Measurements from ENCODE around the gene PCDHGA1.

PCDHGA1 gene

DNA sequence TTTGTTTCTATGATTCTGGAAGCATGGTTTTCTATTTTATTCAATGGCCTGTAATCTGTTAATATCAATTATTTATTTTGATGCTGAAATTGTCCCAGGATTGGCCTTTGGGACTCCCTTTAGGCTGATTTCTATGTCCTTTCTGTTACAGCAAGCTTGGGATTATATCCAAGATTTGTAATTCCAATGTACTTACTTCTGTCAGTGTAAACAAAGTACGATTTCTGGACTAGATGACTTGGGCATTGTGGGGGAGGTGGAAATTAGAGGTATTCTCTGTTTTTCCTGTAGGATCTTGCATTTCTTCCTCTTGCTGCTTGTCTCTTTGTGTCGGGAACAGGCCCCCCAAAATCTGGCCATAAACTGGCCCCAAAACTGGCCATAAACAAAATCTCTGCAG lies 103.7 kb downstream of the PCDHGA1 start:
- DNase-seq (ENCODE audit: low read depth), result peak; percentile 31
- H3K4me3 ChIP-seq (ENCODE audit: low read length), result no peak overlapping the region
- TF ChIP-seq, protein P1, sequence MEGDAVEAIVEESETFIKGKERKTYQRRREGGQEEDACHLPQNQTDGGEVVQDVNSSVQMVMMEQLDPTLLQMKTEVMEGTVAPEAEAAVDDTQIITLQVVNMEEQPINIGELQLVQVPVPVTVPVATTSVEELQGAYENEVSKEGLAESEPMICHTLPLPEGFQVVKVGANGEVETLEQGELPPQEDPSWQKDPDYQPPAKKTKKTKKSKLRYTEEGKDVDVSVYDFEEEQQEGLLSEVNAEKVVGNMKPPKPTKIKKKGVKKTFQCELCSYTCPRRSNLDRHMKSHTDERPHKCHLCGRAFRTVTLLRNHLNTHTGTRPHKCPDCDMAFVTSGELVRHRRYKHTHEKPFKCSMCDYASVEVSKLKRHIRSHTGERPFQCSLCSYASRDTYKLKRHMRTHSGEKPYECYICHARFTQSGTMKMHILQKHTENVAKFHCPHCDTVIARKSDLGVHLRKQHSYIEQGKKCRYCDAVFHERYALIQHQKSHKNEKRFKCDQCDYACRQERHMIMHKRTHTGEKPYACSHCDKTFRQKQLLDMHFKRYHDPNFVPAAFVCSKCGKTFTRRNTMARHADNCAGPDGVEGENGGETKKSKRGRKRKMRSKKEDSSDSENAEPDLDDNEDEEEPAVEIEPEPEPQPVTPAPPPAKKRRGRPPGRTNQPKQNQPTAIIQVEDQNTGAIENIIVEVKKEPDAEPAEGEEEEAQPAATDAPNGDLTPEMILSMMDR (conservative IDR thresholded peaks at IDR 0.05; ENCODE audit: low read length), result no peak

DNA sequence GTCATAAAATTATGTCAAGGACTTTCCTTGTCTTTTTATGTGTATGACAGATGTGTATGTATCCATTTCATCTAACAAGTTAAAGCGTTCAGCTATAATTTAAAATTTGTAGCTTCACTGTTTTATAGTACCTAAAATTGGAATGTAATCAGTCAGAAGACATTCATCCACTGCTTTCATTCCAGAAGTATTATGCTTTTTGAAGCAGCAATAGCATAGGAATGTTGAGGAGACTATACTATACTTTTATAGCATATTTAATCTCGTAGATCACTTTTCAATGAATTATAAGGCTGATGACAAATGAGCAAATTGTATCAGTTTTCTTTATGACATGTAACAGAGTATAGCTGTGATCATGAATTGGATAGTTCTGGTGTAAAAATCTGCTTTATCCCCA lies 106.9 kb downstream of the PCDHGA1 start:
- H3K4me3 ChIP-seq (ENCODE audit: low read length), result no peak overlapping the region
- peak; percentile 14 for DNase-seq (ENCODE audit: low read depth)
- TF ChIP-seq, protein P1 (conservative IDR thresholded peaks at IDR 0.05; ENCODE audit: low read length), result no peak

GRCh38 chr5:141439411-141440141 lies 109.3 kb downstream of the PCDHGA1 start:
- no peak overlapping the region for H3K4me3 ChIP-seq (ENCODE audit: low read length)
- TF ChIP-seq, protein P1 (conservative IDR thresholded peaks at IDR 0.05; ENCODE audit: low read length), result peak; percentile 23; the same call in 1 of the 2 replicates
- peak; percentile 42 for DNase-seq (ENCODE audit: low read depth)

DNA sequence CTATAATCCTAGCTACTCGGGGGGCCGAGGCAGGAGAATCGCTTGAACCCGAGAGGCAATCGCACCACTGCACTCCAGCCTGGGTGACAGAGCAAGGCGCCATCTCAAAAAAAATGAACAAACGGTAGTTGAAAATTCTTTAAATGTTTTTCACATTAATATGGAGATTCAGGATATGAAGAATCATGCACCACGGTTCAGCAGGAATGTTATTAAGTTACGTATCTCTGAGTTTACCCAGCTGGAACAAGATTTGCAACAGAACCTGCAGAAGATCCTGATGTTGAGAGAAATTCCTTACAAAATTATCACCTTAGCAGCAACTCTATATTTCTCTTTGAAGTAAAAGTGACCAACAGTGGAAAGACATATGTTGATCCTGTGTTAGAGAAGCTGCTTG lies 110.0 kb downstream of the PCDHGA1 start:
- TF ChIP-seq, protein P1 (conservative IDR thresholded peaks at IDR 0.05; ENCODE audit: low read length), result no peak
- no peak for DNase-seq (ENCODE audit: low read depth)
- no peak overlapping the region for H3K4me3 ChIP-seq (ENCODE audit: low read length)

- no peak for DNase-seq (ENCODE audit: low read depth)
- no peak overlapping the region for H3K4me3 ChIP-seq (ENCODE audit: low read length)
- TF ChIP-seq, protein P1 (conservative IDR thresholded peaks at IDR 0.05; ENCODE audit: low read length), result no peak
These were observed 111.4 kb downstream of the PCDHGA1 start for GRCh38 chr5:141441571-141442170.

DNA sequence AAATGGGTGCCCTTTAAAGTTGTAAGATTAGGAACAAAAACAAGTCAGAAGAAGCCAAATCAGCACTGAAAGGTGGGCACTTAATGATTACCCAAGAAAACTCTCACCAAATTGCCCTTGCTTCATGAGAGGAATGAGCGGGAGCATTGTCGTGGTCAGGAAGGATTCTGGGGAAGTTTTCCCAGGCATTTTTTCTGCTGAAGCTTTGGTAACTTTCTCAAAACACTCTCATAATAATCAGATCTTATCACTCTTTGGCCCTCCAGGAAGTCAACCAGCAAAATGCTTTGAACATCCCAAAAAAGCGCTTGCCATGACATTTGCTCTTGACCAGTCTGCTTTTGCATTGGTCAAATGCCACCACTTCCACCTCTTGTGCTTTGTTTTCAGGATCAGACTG lies 135.0 kb downstream of the PCDHGA1 start:
- no peak overlapping the region for H3K4me3 ChIP-seq (ENCODE audit: low read length)
- TF ChIP-seq, protein P1 (conservative IDR thresholded peaks at IDR 0.05; ENCODE audit: low read length), result no peak
- peak; percentile 76 for DNase-seq (ENCODE audit: low read depth)

DNA sequence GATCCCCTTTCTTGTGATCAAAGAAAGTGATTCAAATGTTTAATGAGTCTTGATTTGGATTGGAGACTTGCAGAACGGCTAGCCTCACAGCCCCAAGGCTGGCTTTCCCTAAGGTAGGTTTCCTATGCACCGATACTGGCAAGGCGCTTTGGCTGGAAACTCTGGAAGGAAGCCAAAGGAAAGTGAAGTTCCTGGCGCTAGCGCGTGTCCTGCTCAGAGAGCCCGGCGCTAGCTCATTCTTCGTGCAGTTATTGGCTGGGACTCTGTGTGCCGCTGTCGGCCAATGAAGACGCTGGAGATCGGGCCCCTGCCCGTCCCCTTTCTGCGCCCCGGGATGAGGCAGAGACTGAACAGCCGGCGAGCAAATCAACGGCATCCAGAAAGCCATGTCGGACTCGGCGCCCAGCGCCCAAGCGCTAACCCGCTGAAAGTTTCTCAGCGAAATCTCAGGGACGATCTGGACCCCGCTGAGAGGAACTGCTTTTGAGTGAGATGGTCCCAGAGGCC lies 145.4 kb downstream of the PCDHGA1 start, which contains the start of gene PCDHGC3:
TSS of gene PCDHGC3 (plus strand) at position 342 of the 507 bp plus-strand sequence. CDS start at position 493, 151 bp downstream.
- TF ChIP-seq, protein P1 (conservative IDR thresholded peaks at IDR 0.05; ENCODE audit: low read length), result peak; percentile 44
- H3K4me3 ChIP-seq (ENCODE audit: low read length), result peak within 1 kb of the TSS; percentile 91
- DNase-seq (ENCODE audit: low read depth), result peak; percentile 95
